Brain microvascular endothelial cell (primary cell): ENCODE results near the gene IL3RA.
"Not testable (repeated sequence)": the region's sequence is repeated elsewhere in the genome, so short reads cannot be mapped to it uniquely, and the experiment has no call there.

Experiments used
- DNase-seq: peaks from one replicate; pipeline ENCODE4 v3.0.0-alpha.2; 2020
- H3K27ac ChIP-seq: fragments of 250-450 bp; sonication (Bioruptor Pico); 2 replicates; pipeline ENCODE4 v1.5.1; 2020; ENCODE audit warnings: mild to moderate bottlenecking, moderate library complexity
- H3K27me3 ChIP-seq: fragments of 250-450 bp; sonication (Bioruptor Pico); replicated peaks from 2 replicates; pipeline ENCODE4 v1.5.1; 2020; ENCODE audit warnings: mild to moderate bottlenecking
- H3K36me3 ChIP-seq: fragments of 250-450 bp; sonication (Bioruptor Pico); replicated peaks from 2 replicates; pipeline ENCODE4 v1.5.1; 2020; ENCODE audit warnings: mild to moderate bottlenecking
- H3K4me3 ChIP-seq: 2 replicates; pipeline ENCODE4 v1.5.1; 2011; ENCODE audit warnings: low read depth, mild to moderate bottlenecking, control low read depth, low read length, moderate library complexity
- in situ Hi-C: cut with HindIII; loops from 2 replicates; pipeline ENCODE4 v1.10.0; 2017; ENCODE audit warnings: low sequenced_read_pairs, low pct_ligation_motif_present
- TF ChIP-seq, protein P1 (sequence below): IDR thresholded peaks from 2 replicates; pipeline ENCODE4 v1.5.1; 2011; ENCODE audit warnings: low read depth, mild to moderate bottlenecking, moderate library complexity, low read length, control low read depth, inconsistent platforms; ENCODE audit errors: missing control alignments

IL3RA gene

DNA sequence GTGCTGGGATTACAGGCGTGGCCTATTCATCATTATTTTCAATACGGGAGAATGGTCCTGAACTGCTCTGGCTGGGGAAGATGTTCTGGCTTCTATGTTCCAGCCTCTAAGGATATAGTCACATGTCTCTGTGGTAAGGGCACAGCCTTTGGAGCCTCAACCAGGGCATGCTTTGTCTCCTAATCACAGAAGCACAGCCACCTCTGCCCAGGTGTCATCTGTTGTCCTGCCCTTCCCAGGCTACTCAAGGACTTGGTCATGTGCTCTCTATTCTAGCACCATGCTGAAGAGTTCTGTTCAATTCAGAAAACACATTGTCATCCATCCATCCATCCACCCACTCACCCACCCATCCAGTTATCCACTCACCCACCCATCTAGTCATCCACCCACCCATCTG is 86.6 kb downstream of the IL3RA start:
- peaks cover 30% of the 10 kb centered on the region for H3K36me3 ChIP-seq
- TF ChIP-seq, protein P1, sequence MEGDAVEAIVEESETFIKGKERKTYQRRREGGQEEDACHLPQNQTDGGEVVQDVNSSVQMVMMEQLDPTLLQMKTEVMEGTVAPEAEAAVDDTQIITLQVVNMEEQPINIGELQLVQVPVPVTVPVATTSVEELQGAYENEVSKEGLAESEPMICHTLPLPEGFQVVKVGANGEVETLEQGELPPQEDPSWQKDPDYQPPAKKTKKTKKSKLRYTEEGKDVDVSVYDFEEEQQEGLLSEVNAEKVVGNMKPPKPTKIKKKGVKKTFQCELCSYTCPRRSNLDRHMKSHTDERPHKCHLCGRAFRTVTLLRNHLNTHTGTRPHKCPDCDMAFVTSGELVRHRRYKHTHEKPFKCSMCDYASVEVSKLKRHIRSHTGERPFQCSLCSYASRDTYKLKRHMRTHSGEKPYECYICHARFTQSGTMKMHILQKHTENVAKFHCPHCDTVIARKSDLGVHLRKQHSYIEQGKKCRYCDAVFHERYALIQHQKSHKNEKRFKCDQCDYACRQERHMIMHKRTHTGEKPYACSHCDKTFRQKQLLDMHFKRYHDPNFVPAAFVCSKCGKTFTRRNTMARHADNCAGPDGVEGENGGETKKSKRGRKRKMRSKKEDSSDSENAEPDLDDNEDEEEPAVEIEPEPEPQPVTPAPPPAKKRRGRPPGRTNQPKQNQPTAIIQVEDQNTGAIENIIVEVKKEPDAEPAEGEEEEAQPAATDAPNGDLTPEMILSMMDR: no peak
- DNase-seq: no peak
- in situ Hi-C loops: no loop called here
- H3K27ac ChIP-seq: no peak overlapping the region
- H3K4me3 ChIP-seq: no peak overlapping the region
- no peaks in the 10 kb centered on the region for H3K27me3 ChIP-seq

GRCh38 chrX:1424147-1424851 is 87.7 kb downstream of the IL3RA start:
- no peak overlapping the region for H3K27ac ChIP-seq
- no peak overlapping the region for H3K4me3 ChIP-seq
- no peaks in the 10 kb centered on the region for H3K27me3 ChIP-seq
- TF ChIP-seq, protein P1: no peak
- DNase-seq: no peak
- peaks cover 28% of the 10 kb centered on the region for H3K36me3 ChIP-seq
- in situ Hi-C loops: no loop called here

DNA sequence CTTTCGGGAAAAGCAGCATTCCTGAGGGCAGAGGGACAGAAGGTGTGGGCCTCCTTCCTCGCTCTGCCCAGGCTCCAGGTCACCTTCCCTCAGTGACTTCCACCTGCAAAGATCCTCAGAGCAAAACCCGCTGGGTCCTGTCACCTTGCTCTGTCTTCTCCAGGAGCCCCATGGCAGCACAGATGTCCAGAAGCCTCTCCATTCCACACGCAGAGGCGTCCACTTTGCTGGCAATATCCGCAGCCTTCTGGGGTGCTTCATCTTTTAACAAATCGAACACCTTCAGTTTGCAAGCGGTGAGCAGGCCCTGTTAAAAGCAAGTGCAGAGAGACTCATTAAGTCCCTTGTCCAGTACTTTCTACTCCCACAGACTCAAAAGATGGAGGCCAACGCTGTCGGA is 88.8 kb downstream of the IL3RA start:
- in situ Hi-C loops: no loop called here
- H3K27ac ChIP-seq: no peak overlapping the region
- TF ChIP-seq, protein P1: no peak
- peaks cover 30% of the 10 kb centered on the region for H3K36me3 ChIP-seq
- H3K27me3 ChIP-seq: no peaks in the 10 kb centered on the region
- DNase-seq: no peak
- H3K4me3 ChIP-seq: no peak overlapping the region

GRCh38 chrX:1426321-1426720 is 89.7 kb downstream of the IL3RA start:
- in situ Hi-C loops, DNase-seq, H3K27ac ChIP-seq, H3K4me3 ChIP-seq, H3K27me3 ChIP-seq: not testable (repeated sequence)
- peaks cover 29% of the 10 kb centered on the region for H3K36me3 ChIP-seq

GRCh38 chrX:1427756-1428155 is 91.2 kb downstream of the IL3RA start:
- Histone ChIP-seq H3K27ac (no peak overlapping the region), H3K4me3 (no peak overlapping the region), H3K27me3 (no peaks in the 10 kb centered on the region), H3K36me3 (peaks cover 31% of the 10 kb centered on the region)
- no peak for DNase-seq
- TF ChIP-seq, protein P1: no peak
- in situ Hi-C loops: no loop called here

GRCh38 chrX:1430451-1430850 is 93.9 kb downstream of the IL3RA start:
- peaks cover 23% of the 10 kb centered on the region for H3K36me3 ChIP-seq
- H3K27ac ChIP-seq: no peak overlapping the region
- no peak for DNase-seq
- H3K4me3 ChIP-seq: no peak overlapping the region
- TF ChIP-seq, protein P1: no peak
- in situ Hi-C loops: no loop called here
- no peaks in the 10 kb centered on the region for H3K27me3 ChIP-seq
